HepG2 (cell line): ENCODE data around the gene TBC1D22A. TPM values are rescaled to one million over a fixed set of nuclear protein-coding genes. Genes with fewer than 3 reads are reported as not detected.

Experiments used
- ATF7 ChIP-seq, 2 experiments: fragments of 450-650 bp in 1 of 2; sonication (generic) in 1 of 2; formaldehyde crosslinking in 1 of 2; IDR thresholded peaks; 2 replicates each; pipeline versions ENCODE4 v1.4.0 to v1.6.1; 2016 to 2020; ENCODE audit warnings: antibody characterized with exemption in 1 of 2, mild to moderate bottlenecking in 1 of 2, missing genetic modification reagents in 1 of 2
- ESRRA ChIP-seq: sonication (generic); formaldehyde crosslinking; IDR thresholded peaks from 2 replicates; pipeline ENCODE4 v1.5.1; 2020; ENCODE audit warnings: mild to moderate bottlenecking, low read depth, missing genetic modification reagents
- FOXO1 ChIP-seq: sonication (generic); formaldehyde crosslinking; IDR thresholded peaks from 2 replicates; pipeline ENCODE4 v1.4.0; 2020; ENCODE audit warnings: missing genetic modification reagents
- HOXA3 ChIP-seq: sonication (generic); formaldehyde crosslinking; IDR thresholded peaks from 2 replicates; pipeline ENCODE4 v1.5.0; 2020; ENCODE audit warnings: missing genetic modification reagents
- KDM3A ChIP-seq: IDR thresholded peaks from 2 replicates; pipeline ENCODE4 v1.6.1; 2018; ENCODE audit warnings: low read depth, missing compliant biosample characterization
- POLR2AphosphoS2 ChIP-seq: IDR thresholded peaks from 2 replicates; pipeline ENCODE4 v1.6.1; 2011; ENCODE audit warnings: low read depth, low read length, improper control_type of control experiment
- POLR2G ChIP-seq: fragments of 200-400 bp; formaldehyde crosslinking; IDR thresholded peaks from 2 replicates; pipeline ENCODE4 v1.6.1; 2018; ENCODE audit warnings: mild to moderate bottlenecking, low read depth, low read length, moderate library complexity
- STAT5B ChIP-seq: sonication (generic); formaldehyde crosslinking; IDR thresholded peaks from 2 replicates; pipeline ENCODE4 v1.4.0; 2020; ENCODE audit warnings: missing genetic modification reagents
- ZNF362 ChIP-seq: sonication (generic); formaldehyde crosslinking; IDR thresholded peaks from 2 replicates; pipeline ENCODE4 v1.4.0; 2020; ENCODE audit warnings: missing genetic modification reagents, mild to moderate bottlenecking, borderline replicate concordance
- polyA plus RNA-seq, 8 experiments: library from polyadenylated mRNA; depleted of rRNA in 3 of 8; stranded (reverse) in 7 of 8; unstranded in 1 of 8; fragments of >200 nt; fragmentation: Illumina TruSeq in 4 of 8; extraction: Trizol in 4 of 8; gene quantifications; 2 replicates each; pipeline versions ENCODE4 v1.2.1 to v1.2.3, GENCODE V29; 2011 to 2016; ENCODE audit warnings: low read depth in 4 of 8, missing spikeins in 1 of 8, mixed read lengths in 1 of 8; ENCODE audit not compliant: insufficient read depth in 1 of 8
- total RNA-seq, 5 experiments: library from RNA; depleted of rRNA; stranded (reverse); fragments of >200 nt; fragmentation: Illumina TruSeq; extraction: Trizol; gene quantifications; 2 replicates each; pipeline ENCODE4 v1.2.3, GENCODE V29; 2016; ENCODE audit warnings: low read depth in 1 of 5
- TF ChIP-seq, protein P1 (sequence below): IDR thresholded peaks from 2 replicates; pipeline ENCODE4 v1.6.1; 2016; ENCODE audit warnings: missing compliant biosample characterization, missing genetic modification reagents, borderline replicate concordance

Gene TBC1D22A
- total and polyA plus RNA-seq, 2 of the 13 experiments (the other 11 are each of a cell fraction or from before 2014, with no cell fraction given): 17.3 to 18.0 TPM

GRCh38 chr22:46731246-46732040 is 31.0 kb upstream of the TBC1D22A start (continued):
- peak; percentile 78; the same call in 1 of the 2 replicates for TF ChIP-seq ESRRA (CRISPR knock-in tag)
- TF ChIP-seq, protein P1, sequence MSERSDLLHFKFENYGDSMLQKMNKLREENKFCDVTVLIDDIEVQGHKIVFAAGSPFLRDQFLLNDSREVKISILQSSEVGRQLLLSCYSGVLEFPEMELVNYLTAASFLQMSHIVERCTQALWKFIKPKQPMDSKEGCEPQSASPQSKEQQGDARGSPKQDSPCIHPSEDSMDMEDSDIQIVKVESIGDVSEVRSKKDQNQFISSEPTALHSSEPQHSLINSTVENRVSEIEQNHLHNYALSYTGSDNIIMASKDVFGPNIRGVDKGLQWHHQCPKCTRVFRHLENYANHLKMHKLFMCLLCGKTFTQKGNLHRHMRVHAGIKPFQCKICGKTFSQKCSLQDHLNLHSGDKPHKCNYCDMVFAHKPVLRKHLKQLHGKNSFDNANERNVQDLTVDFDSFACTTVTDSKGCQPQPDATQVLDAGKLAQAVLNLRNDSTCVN (CRISPR knock-in tag): no peak
- TF ChIP-seq KDM3A (CRISPR knock-in tag): peak; percentile 63; the same call in 1 of the 2 replicates
- TF ChIP-seq FOXO1 (CRISPR knock-in tag): peak; percentile 90
- no peak for TF ChIP-seq ATF7 (IDR thresholded peaks at IDR 0.05)
- peak; percentile 89 for TF ChIP-seq ATF7 (CRISPR knock-in tag; IDR thresholded peaks at IDR 0.05)
- peak; percentile 75; the same call in 1 of the 2 replicates for TF ChIP-seq ZNF362 (CRISPR knock-in tag)
- peak; percentile 59; the same call in 1 of the 2 replicates for TF ChIP-seq STAT5B (CRISPR knock-in tag)
- no peak for TF ChIP-seq POLR2AphosphoS2
- peak; percentile 91 for TF ChIP-seq HOXA3
- TF ChIP-seq POLR2G: no peak
